H1 (cell line): Measurements from ENCODE around the gene AMH. TPM values are rescaled to one million over a fixed set of nuclear protein-coding genes. Genes with fewer than 3 reads are reported as not detected.
A peak's percentile ranks its signal among the peaks of the same experiment; 100 is the strongest.

Source experiments
- CTCF ChIA-PET: fragments of 300-600 bp; sonication (Branson Sonifier 250); formaldehyde crosslinking; loops from one replicate; lab custom pipeline; 2021; ENCODE audit not compliant: partially characterized antibody; lab: Charles Lee
- POLR2A ChIA-PET: fragments of 300-600 bp; sonication (Branson Sonifier 250); formaldehyde crosslinking; loops from one replicate; lab custom pipeline; 2021; ENCODE audit warnings: inconsistent platforms; ENCODE audit not compliant: partially characterized antibody; lab: Charles Lee
- DNase-seq, 2 experiments: peaks; one replicate each; pipeline versions ENCODE4 v3.0.0 to v3.0.0-alpha.2; 2010 to 2022; ENCODE audit warnings: low spot score in 2 of 2, low read depth in 1 of 2, mixed read lengths in 1 of 2
- FAIRE-seq: peaks from 2 replicates; lab custom pipeline; 2011; peaks lifted over from hg19 to GRCh38; lab: Jason Lieb, UNC
- H2AFZ ChIP-seq: 2 replicates; pipeline ENCODE4 v1.8.1; 2012; ENCODE audit warnings: low read length, inconsistent platforms
- H2AK5ac ChIP-seq: 2 replicates; pipeline ENCODE4 v1.6.1; 2013; ENCODE audit warnings: low read depth, low read length
- H2BK120ac ChIP-seq: replicated peaks from 2 replicates; pipeline ENCODE3; 2013; ENCODE audit warnings: low read depth, low read length, inconsistent platforms
- H2BK12ac ChIP-seq: 2 replicates; pipeline ENCODE4 v1.6.1; 2013; ENCODE audit warnings: low read depth, low read length
- H2BK15ac ChIP-seq: 2 replicates; pipeline ENCODE4 v1.6.1; 2013; ENCODE audit warnings: low read length
- H2BK20ac ChIP-seq: 2 replicates; pipeline ENCODE4 v1.6.1; 2013; ENCODE audit warnings: low read length
- H2BK5ac ChIP-seq: 2 replicates; pipeline ENCODE4 v1.6.1; 2013; ENCODE audit warnings: low read depth, low read length
- H3K14ac ChIP-seq: 2 replicates; pipeline ENCODE4 v1.6.1; 2013; ENCODE audit warnings: inconsistent platforms; ENCODE audit not compliant: insufficient read length
- H3K18ac ChIP-seq: 2 replicates; pipeline ENCODE4 v1.6.1; 2013; ENCODE audit warnings: low read length; ENCODE audit errors: extremely low read depth
- H3K23ac ChIP-seq: 2 replicates; pipeline ENCODE4 v1.6.1; 2013; ENCODE audit warnings: inconsistent platforms; ENCODE audit not compliant: insufficient read length
- H3K23me2 ChIP-seq: 2 replicates; pipeline ENCODE4 v1.6.1; 2013; ENCODE audit warnings: low read depth, low read length
- H3K27ac ChIP-seq: 2 replicates; pipeline ENCODE4 v1.6.1; 2011; ENCODE audit warnings: low read depth, low read length, inconsistent platforms
- H3K27me3 ChIP-seq, 4 experiments: replicated peaks in 1 of 4; 1 replicate in 1 of 4; 2 replicates in 3 of 4; pipeline versions ENCODE4 v1.6.1 to v1.8.1; 2011 to 2013; ENCODE audit warnings: low read length in 3 of 4, mild to moderate bottlenecking in 3 of 4, inconsistent platforms in 2 of 4, mixed read lengths in 2 of 4, moderate library complexity in 1 of 4; ENCODE audit not compliant: control insufficient read depth in 3 of 4, insufficient read depth in 3 of 4; ENCODE audit errors: extremely low read depth in 1 of 4
- H3K36me3 ChIP-seq, 4 experiments: 2 replicates each; pipeline versions ENCODE4 v1.6.1 to v1.8.1; 2011 to 2013; ENCODE audit warnings: mild to moderate bottlenecking in 4 of 4, low read length in 3 of 4, moderate library complexity in 2 of 4, control low read depth in 1 of 4, inconsistent platforms in 1 of 4; ENCODE audit not compliant: insufficient read depth in 4 of 4, control insufficient read depth in 2 of 4
- H3K4ac ChIP-seq: replicated peaks from 2 replicates; pipeline ENCODE3; 2013; ENCODE audit warnings: low read length, low read depth, mixed read lengths, inconsistent platforms; ENCODE audit not compliant: insufficient read length
- H3K4me1 ChIP-seq, 4 experiments: replicated peaks in 1 of 4; 1 replicate in 1 of 4; 2 replicates in 3 of 4; pipeline versions ENCODE4 v1.6.1 to v1.8.1; 2011 to 2013; ENCODE audit warnings: low read length in 3 of 4, inconsistent platforms in 2 of 4, mixed read lengths in 1 of 4; ENCODE audit not compliant: insufficient read depth in 4 of 4, control insufficient read depth in 3 of 4
- H3K4me2 ChIP-seq, 2 experiments: 2 replicates each; pipeline versions ENCODE4 v1.6.1 to v1.8.1; 2011 to 2013; ENCODE audit warnings: low read depth in 2 of 2, low read length in 2 of 2, control low read depth in 1 of 2, inconsistent platforms in 1 of 2, mild to moderate bottlenecking in 1 of 2; ENCODE audit not compliant: insufficient read depth in 1 of 2
- H3K4me3 ChIP-seq, 4 experiments: fragments of 200-600, 300-600 bp in 1 of 4; sonication (generic), shearing (Covaris generic), sonication (Bioruptor Twin) in 1 of 4; 2 replicates each; pipeline versions ENCODE4 v1.5.1 to v1.8.1; 2011 to 2016; ENCODE audit warnings: low read length in 4 of 4, low read depth in 3 of 4, control low read depth in 2 of 4, inconsistent platforms in 2 of 4, mild to moderate bottlenecking in 2 of 4, mixed read lengths in 1 of 4, moderate library complexity in 1 of 4; ENCODE audit not compliant: insufficient read depth in 2 of 4; ENCODE audit errors: extremely low read depth in 1 of 4
- H3K56ac ChIP-seq: replicated peaks from 2 replicates; pipeline ENCODE3; 2013; ENCODE audit warnings: low read depth, mild to moderate bottlenecking, mixed read lengths, low read length, inconsistent platforms; ENCODE audit not compliant: insufficient read length
- H3K79me1 ChIP-seq: 2 replicates; pipeline ENCODE4 v1.6.1; 2013; ENCODE audit warnings: low read depth, low read length, control low read depth
- H3K79me2 ChIP-seq, 2 experiments: 2 replicates each; pipeline versions ENCODE4 v1.6.1 to v1.8.1; 2012 to 2013; ENCODE audit warnings: low read length in 2 of 2, mild to moderate bottlenecking in 2 of 2, inconsistent platforms in 1 of 2; ENCODE audit not compliant: insufficient read depth in 2 of 2, control insufficient read depth in 1 of 2
- H3K9ac ChIP-seq, 4 experiments: replicated peaks in 1 of 4; 1 replicate in 1 of 4; 2 replicates in 3 of 4; pipeline versions ENCODE4 v1.6.1 to v1.8.1; 2011 to 2013; ENCODE audit warnings: low read depth in 3 of 4, low read length in 3 of 4, control low read depth in 2 of 4, mild to moderate bottlenecking in 2 of 4, moderate library complexity in 2 of 4, inconsistent platforms in 1 of 4; ENCODE audit errors: extremely low read depth in 1 of 4
- H3K9me3 ChIP-seq, 2 experiments: 2 replicates each; pipeline versions ENCODE4 v1.6.1 to v1.8.1; 2012 to 2013; ENCODE audit warnings: mild to moderate bottlenecking in 2 of 2, moderate library complexity in 2 of 2, control low read depth in 1 of 2, inconsistent platforms in 1 of 2, low read depth in 1 of 2, low read length in 1 of 2, mixed read lengths in 1 of 2; ENCODE audit not compliant: insufficient read depth in 2 of 2
- H4K20me1 ChIP-seq, 2 experiments: replicated peaks in 1 of 2; 2 replicates each; pipeline versions ENCODE3 to v1.8.1; 2011 to 2013; ENCODE audit warnings: inconsistent platforms in 2 of 2, low read length in 2 of 2, mild to moderate bottlenecking in 1 of 2; ENCODE audit not compliant: insufficient read depth in 2 of 2, control insufficient read depth in 1 of 2
- H4K5ac ChIP-seq: 2 replicates; pipeline ENCODE4 v1.6.1; 2013; ENCODE audit warnings: low read length, low read depth, mixed read lengths, inconsistent platforms; ENCODE audit not compliant: insufficient read length
- H4K8ac ChIP-seq: 2 replicates; pipeline ENCODE4 v1.8.0; 2013; ENCODE audit warnings: mild to moderate bottlenecking, moderate library complexity, low read length, inconsistent platforms; ENCODE audit not compliant: insufficient read depth; ENCODE audit errors: extremely low read depth
- H4K91ac ChIP-seq: replicated peaks from 2 replicates; pipeline ENCODE3; 2013; ENCODE audit warnings: low read length, mixed read lengths, inconsistent platforms; ENCODE audit not compliant: insufficient read length
- JUND ChIP-seq: IDR thresholded peaks from 2 replicates; pipeline ENCODE4 v1.6.1; 2011; ENCODE audit warnings: mild to moderate bottlenecking, improper control_type of control experiment, low read length
- TAF7 ChIP-seq: optimal IDR thresholded peaks from 2 replicates; pipeline ENCODE3; 2011; ENCODE audit warnings: low read depth, mild to moderate bottlenecking, inconsistent platforms, low read length, moderate library complexity, borderline replicate concordance
- WGBS, 2 experiments: shearing (Covaris generic) in 1 of 2; methylation state at CpG; one replicate each; pipeline versions ENCODE4 v1.1.6 to v1.1.7; 2013 to 2015; ENCODE audit warnings: low lambda C conversion rate in 2 of 2, mixed read lengths in 2 of 2, inconsistent platforms in 1 of 2, low coverage in 1 of 2, missing lambda C conversion rate in 1 of 2; ENCODE audit not compliant: insufficient replicate concordance in 2 of 2, insufficient coverage in 1 of 2, insufficient read length in 1 of 2; ENCODE audit errors: extremely low coverage in 1 of 2, missing lambda C conversion rate in 1 of 2; 5-methylcytosine and 5-hydroxymethylcytosine counted together
- polyA plus RNA-seq, 7 experiments: library from polyadenylated mRNA; depleted of rRNA in 3 of 7; stranded (reverse) in 5 of 7; unstranded in 2 of 7; fragments of >200 nt in 5 of 7; fragments of 200-250 nt in 2 of 7; gene quantifications; 1 replicate in 5 of 7; 2 replicates in 1 of 7; 4 replicates in 1 of 7; pipeline versions ENCODE4 v1.2.1 to v1.2.3, GENCODE V29; 2011 to 2013; ENCODE audit warnings: missing spikeins in 2 of 7, mixed read lengths in 2 of 7
- total RNA-seq: library from RNA; stranded (reverse); fragmentation: NEBNext Ultra II Directional; extraction: Animal tissue kit (Norgen Biotek cat#: 25700); gene quantifications from 2 replicates; pipeline ENCODE4 v1.2.1, GENCODE V29; 2021
- TF ChIP-seq, protein P1 (sequence below): IDR thresholded peaks from 2 replicates; pipeline ENCODE4 v1.6.1; 2012; ENCODE audit warnings: inconsistent platforms
- TF ChIP-seq, protein P2 (sequence below): IDR thresholded peaks from 2 replicates; pipeline ENCODE4 v1.6.1; 2012; ENCODE audit warnings: inconsistent platforms

Gene AMH
- total and polyA plus RNA-seq, 2 of the 8 experiments (the other 6 are each of a cell fraction or from before 2014, with no cell fraction given) = 10.5 to 15.4 TPM

DNA sequence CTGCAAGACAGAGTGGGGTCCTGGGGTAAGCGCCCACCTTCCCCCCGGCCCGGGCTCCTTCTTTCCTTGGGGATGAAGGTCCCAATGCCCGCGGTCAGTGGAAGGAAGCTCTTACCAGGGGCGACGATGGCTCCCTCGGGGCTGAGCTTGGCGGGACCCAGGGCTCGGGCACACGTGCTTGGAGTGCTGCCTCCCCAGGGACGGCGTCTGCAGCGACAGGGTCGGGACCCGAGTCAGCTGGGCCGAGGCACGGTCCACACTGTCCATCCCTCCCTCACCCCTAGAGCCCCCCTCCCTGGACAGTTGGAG is 3.6 kb downstream of the AMH start:
- Histone ChIP-seq H2AK5ac (no peak overlapping the region), H3K23ac (no peak overlapping the region), H3K79me2 (no peaks in the 10 kb centered on the region), H3K56ac (no peak overlapping the region)
- TF ChIP-seq, protein P1, sequence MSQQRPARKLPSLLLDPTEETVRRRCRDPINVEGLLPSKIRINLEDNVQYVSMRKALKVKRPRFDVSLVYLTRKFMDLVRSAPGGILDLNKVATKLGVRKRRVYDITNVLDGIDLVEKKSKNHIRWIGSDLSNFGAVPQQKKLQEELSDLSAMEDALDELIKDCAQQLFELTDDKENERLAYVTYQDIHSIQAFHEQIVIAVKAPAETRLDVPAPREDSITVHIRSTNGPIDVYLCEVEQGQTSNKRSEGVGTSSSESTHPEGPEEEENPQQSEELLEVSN = peak; percentile 91
- peak; percentile 20 for TF ChIP-seq TAF7
- TF ChIP-seq JUND = no peak
- TF ChIP-seq, protein P2, sequence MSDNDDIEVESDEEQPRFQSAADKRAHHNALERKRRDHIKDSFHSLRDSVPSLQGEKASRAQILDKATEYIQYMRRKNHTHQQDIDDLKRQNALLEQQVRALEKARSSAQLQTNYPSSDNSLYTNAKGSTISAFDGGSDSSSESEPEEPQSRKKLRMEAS = peak; percentile 82
- TF ChIP-seq, all 59 proteins: peak for 3
- Histone ChIP-seq H4K8ac (no peak overlapping the region; the same call in 1 of the 2 replicates), H2BK120ac (no peak overlapping the region), H3K9me3 (no peaks in the 10 kb centered on the region; a peak in 1 of 4 replicates), H3K27ac (no peak overlapping the region), H3K4ac (no peak overlapping the region), H2BK12ac (no peak overlapping the region), H3K79me1 (no peaks in the 10 kb centered on the region), H3K9ac (no peak overlapping the region; a peak in 1 of 7 replicates), H3K27me3 (peaks cover 0 to 23% (median 12%) of the 10 kb centered on the region in 4 experiments; a peak in 6 of 7 replicates), H2AFZ (no peak overlapping the region), H2BK15ac (no peak overlapping the region), H3K4me3 (peak overlapping the region; percentile 35 to 65 (median 47); a peak in 6 of 8 replicates), H2BK5ac (no peak overlapping the region), H3K14ac (no peak overlapping the region), H4K91ac (peak overlapping the region; percentile 74), H4K20me1 (peaks cover 2 to 6% of the 10 kb centered on the region in 2 experiments), H3K36me3 (peaks cover 0 to 1% (median under 1%) of the 10 kb centered on the region in 4 experiments; a peak in 2 of 8 replicates), H2BK20ac (no peak overlapping the region), H3K18ac (0 out of 2 replicates have a peak overlapping the region, but pooled peaks have one; percentile 60), H3K4me1 (peaks cover 0 to 4% (median 2%) of the 10 kb centered on the region in 4 experiments; a peak in 5 of 7 replicates), H3K4me2 (peak overlapping the region; percentile 74 to 96), H3K23me2 (peaks cover 12% of the 10 kb centered on the region; the same call in 1 of the 2 replicates), H4K5ac (no peak overlapping the region)
- ChIA-PET POLR2A (interaction anchor here (0.9 to 18.7 kb wide), 12 partner anchors 11 to 155 kb away, joined by 3 to 330 read pairs (median 4); partner anchors contain the start of genes LSM7, PLEKHJ1, SF3A2 and SPPL2B), CTCF (interaction anchor here (0.6 to 5.9 kb wide), 16 partner anchors 8 to 278 kb away, joined by 3 to 42 read pairs (median 7); partner anchors contain the start of gene PLEKHJ1)
- no peak for FAIRE-seq
- WGBS, 2 experiments = 42% methylated on average over 14 of the region's 18 CpGs; no CpG with 5 or more reads in 1 of the 2 experiments
- DNase-seq = no peak
